Measurements from ENCODE around the gene ACAD8.
"Not testable (repeated sequence)": the region's sequence is repeated elsewhere in the genome, so short reads cannot be mapped to it uniquely, and the experiment has no call there.

Gene ACAD8

GRCh38 chr11:134283461-134284230 lies 30.3 kb downstream of the ACAD8 start:
- DNase-seq: no peak
- Histone ChIP-seq H3K9me3 (ENCODE audit: control insufficient read depth, low read length) (no peaks in the 10 kb centered on the region), H3K4me3 (ENCODE audit: insufficient read depth, low read depth, low read length, poor library complexity, severe bottlenecking) (no peak overlapping the region), H3K27me3 (replicated peaks; ENCODE audit: control insufficient read depth, insufficient read depth, low read length, poor library complexity, severe bottlenecking) (no peaks in the 10 kb centered on the region), H3K4me1 (ENCODE audit: control insufficient read depth, insufficient read depth, low read length, poor library complexity, severe bottlenecking) (no peaks in the 10 kb centered on the region), H3K27ac (ENCODE audit: insufficient read depth, low read length, poor library complexity, severe bottlenecking) (no peak overlapping the region), H3K36me3 (ENCODE audit: control insufficient read depth, insufficient read depth, low read length) (no peaks in the 10 kb centered on the region)

- H3K27me3 ChIP-seq (replicated peaks; ENCODE audit: control insufficient read depth, insufficient read depth, low read length, poor library complexity, severe bottlenecking); H3K4me1 ChIP-seq (ENCODE audit: control insufficient read depth, insufficient read depth, low read length, poor library complexity, severe bottlenecking); H3K4me3 ChIP-seq (ENCODE audit: insufficient read depth, low read depth, low read length, poor library complexity, severe bottlenecking); H3K27ac ChIP-seq (ENCODE audit: insufficient read depth, low read length, poor library complexity, severe bottlenecking); H3K36me3 ChIP-seq (ENCODE audit: control insufficient read depth, insufficient read depth, low read length); DNase-seq; H3K9me3 ChIP-seq (ENCODE audit: control insufficient read depth, low read length): not testable (repeated sequence)
These were observed 31.0 kb downstream of the ACAD8 start for GRCh38 chr11:134284349-134284748.

GRCh38 chr11:134287561-134287960 lies 34.2 kb downstream of the ACAD8 start:
- H3K27ac ChIP-seq (ENCODE audit: insufficient read depth, low read length, poor library complexity, severe bottlenecking): no peak overlapping the region
- no peaks in the 10 kb centered on the region for H3K4me1 ChIP-seq (ENCODE audit: control insufficient read depth, insufficient read depth, low read length, poor library complexity, severe bottlenecking)
- H3K4me3 ChIP-seq (ENCODE audit: insufficient read depth, low read depth, low read length, poor library complexity, severe bottlenecking): no peak overlapping the region
- no peaks in the 10 kb centered on the region for H3K27me3 ChIP-seq (replicated peaks; ENCODE audit: control insufficient read depth, insufficient read depth, low read length, poor library complexity, severe bottlenecking)
- no peak for DNase-seq
- H3K36me3 ChIP-seq (ENCODE audit: control insufficient read depth, insufficient read depth, low read length): no peaks in the 10 kb centered on the region
- H3K9me3 ChIP-seq (ENCODE audit: control insufficient read depth, low read length): no peaks in the 10 kb centered on the region

- no peaks in the 10 kb centered on the region for H3K9me3 ChIP-seq (ENCODE audit: control insufficient read depth, low read length)
- H3K27ac ChIP-seq (ENCODE audit: insufficient read depth, low read length, poor library complexity, severe bottlenecking): no peak overlapping the region
- DNase-seq: no peak
- H3K4me3 ChIP-seq (ENCODE audit: insufficient read depth, low read depth, low read length, poor library complexity, severe bottlenecking): no peak overlapping the region
- no peaks in the 10 kb centered on the region for H3K27me3 ChIP-seq (replicated peaks; ENCODE audit: control insufficient read depth, insufficient read depth, low read length, poor library complexity, severe bottlenecking)
- no peaks in the 10 kb centered on the region for H3K36me3 ChIP-seq (ENCODE audit: control insufficient read depth, insufficient read depth, low read length)
- H3K4me1 ChIP-seq (ENCODE audit: control insufficient read depth, insufficient read depth, low read length, poor library complexity, severe bottlenecking): no peaks in the 10 kb centered on the region
These were observed 35.1 kb downstream of the ACAD8 start for GRCh38 chr11:134288486-134288885.

- H3K27me3 ChIP-seq (replicated peaks; ENCODE audit: control insufficient read depth, insufficient read depth, low read length, poor library complexity, severe bottlenecking): no peaks in the 10 kb centered on the region
- H3K36me3 ChIP-seq (ENCODE audit: control insufficient read depth, insufficient read depth, low read length): no peaks in the 10 kb centered on the region
- H3K4me3 ChIP-seq (ENCODE audit: insufficient read depth, low read depth, low read length, poor library complexity, severe bottlenecking): no peak overlapping the region
- H3K9me3 ChIP-seq (ENCODE audit: control insufficient read depth, low read length): no peaks in the 10 kb centered on the region
- no peak for DNase-seq
- H3K4me1 ChIP-seq (ENCODE audit: control insufficient read depth, insufficient read depth, low read length, poor library complexity, severe bottlenecking): no peaks in the 10 kb centered on the region
- no peak overlapping the region for H3K27ac ChIP-seq (ENCODE audit: insufficient read depth, low read length, poor library complexity, severe bottlenecking)
These were observed 35.8 kb downstream of the ACAD8 start for GRCh38 chr11:134289167-134289566.

GRCh38 chr11:134289789-134290188 lies 36.4 kb downstream of the ACAD8 start:
- Histone ChIP-seq H3K4me3 (ENCODE audit: insufficient read depth, low read depth, low read length, poor library complexity, severe bottlenecking) (no peak overlapping the region), H3K27ac (ENCODE audit: insufficient read depth, low read length, poor library complexity, severe bottlenecking) (no peak overlapping the region), H3K27me3 (replicated peaks; ENCODE audit: control insufficient read depth, insufficient read depth, low read length, poor library complexity, severe bottlenecking) (no peaks in the 10 kb centered on the region), H3K36me3 (ENCODE audit: control insufficient read depth, insufficient read depth, low read length) (no peaks in the 10 kb centered on the region), H3K9me3 (ENCODE audit: control insufficient read depth, low read length) (no peaks in the 10 kb centered on the region), H3K4me1 (ENCODE audit: control insufficient read depth, insufficient read depth, low read length, poor library complexity, severe bottlenecking) (no peaks in the 10 kb centered on the region)
- DNase-seq: no peak

- Histone ChIP-seq H3K9me3 (ENCODE audit: control insufficient read depth, low read length) (no peaks in the 10 kb centered on the region), H3K4me3 (ENCODE audit: insufficient read depth, low read depth, low read length, poor library complexity, severe bottlenecking) (no peak overlapping the region), H3K36me3 (ENCODE audit: control insufficient read depth, insufficient read depth, low read length) (no peaks in the 10 kb centered on the region), H3K27me3 (replicated peaks; ENCODE audit: control insufficient read depth, insufficient read depth, low read length, poor library complexity, severe bottlenecking) (no peaks in the 10 kb centered on the region), H3K4me1 (ENCODE audit: control insufficient read depth, insufficient read depth, low read length, poor library complexity, severe bottlenecking) (no peaks in the 10 kb centered on the region), H3K27ac (ENCODE audit: insufficient read depth, low read length, poor library complexity, severe bottlenecking) (no peak overlapping the region)
- no peak for DNase-seq
These were observed 37.3 kb downstream of the ACAD8 start for GRCh38 chr11:134290646-134291045.

- H3K27me3 ChIP-seq (replicated peaks; ENCODE audit: control insufficient read depth, insufficient read depth, low read length, poor library complexity, severe bottlenecking): no peaks in the 10 kb centered on the region
These were observed 37.8 kb downstream of the ACAD8 start for GRCh38 chr11:134291196-134291595.

GRCh38 chr11:134292661-134293060 lies 39.3 kb downstream of the ACAD8 start:
- no peaks in the 10 kb centered on the region for H3K4me1 ChIP-seq (ENCODE audit: control insufficient read depth, insufficient read depth, low read length, poor library complexity, severe bottlenecking)

More at GRCh38 chr11:134291196-134291595, 37.8 kb downstream of the ACAD8 start:
- no peaks in the 10 kb centered on the region for H3K4me1 ChIP-seq (ENCODE audit: control insufficient read depth, insufficient read depth, low read length, poor library complexity, severe bottlenecking)
- DNase-seq: no peak
- H3K9me3 ChIP-seq (ENCODE audit: control insufficient read depth, low read length): no peaks in the 10 kb centered on the region
- H3K27ac ChIP-seq (ENCODE audit: insufficient read depth, low read length, poor library complexity, severe bottlenecking): no peak overlapping the region
- H3K4me3 ChIP-seq (ENCODE audit: insufficient read depth, low read depth, low read length, poor library complexity, severe bottlenecking): no peak overlapping the region
- no peaks in the 10 kb centered on the region for H3K36me3 ChIP-seq (ENCODE audit: control insufficient read depth, insufficient read depth, low read length)

GRCh38 chr11:134293119-134294113 lies 40.0 kb downstream of the ACAD8 start:
- Histone ChIP-seq H3K4me1 (ENCODE audit: control insufficient read depth, insufficient read depth, low read length, poor library complexity, severe bottlenecking) (no peaks in the 10 kb centered on the region), H3K27ac (ENCODE audit: insufficient read depth, low read length, poor library complexity, severe bottlenecking) (no peak overlapping the region), H3K4me3 (ENCODE audit: insufficient read depth, low read depth, low read length, poor library complexity, severe bottlenecking) (no peak overlapping the region), H3K9me3 (ENCODE audit: control insufficient read depth, low read length) (no peaks in the 10 kb centered on the region), H3K27me3 (replicated peaks; ENCODE audit: control insufficient read depth, insufficient read depth, low read length, poor library complexity, severe bottlenecking) (no peaks in the 10 kb centered on the region), H3K36me3 (ENCODE audit: control insufficient read depth, insufficient read depth, low read length) (no peaks in the 10 kb centered on the region)
- no peak for DNase-seq

More at GRCh38 chr11:134292661-134293060, 39.3 kb downstream of the ACAD8 start:
- Histone ChIP-seq H3K27ac (ENCODE audit: insufficient read depth, low read length, poor library complexity, severe bottlenecking) (no peak overlapping the region), H3K36me3 (ENCODE audit: control insufficient read depth, insufficient read depth, low read length) (no peaks in the 10 kb centered on the region), H3K9me3 (ENCODE audit: control insufficient read depth, low read length) (no peaks in the 10 kb centered on the region), H3K4me3 (ENCODE audit: insufficient read depth, low read depth, low read length, poor library complexity, severe bottlenecking) (no peak overlapping the region), H3K27me3 (replicated peaks; ENCODE audit: control insufficient read depth, insufficient read depth, low read length, poor library complexity, severe bottlenecking) (no peaks in the 10 kb centered on the region)
- no peak for DNase-seq

All from effector memory CD4-positive, alpha-beta T cell (primary cell).